Mucosa of gallbladder (tissue), 1 donor: Measurements from ENCODE around the gene KCND1. TPM values are rescaled to one million over a fixed set of nuclear protein-coding genes. Genes with fewer than 3 reads are reported as not detected.
A peak's percentile ranks its signal among the peaks of the same experiment; 100 is the strongest.

Source experiments
- DNase-seq: peaks from one replicate; pipeline ENCODE4 v3.0.0-alpha.2; 2020; ENCODE audit warnings: low spot score
- total RNA-seq: library from RNA; stranded (reverse); gene quantifications from one replicate; pipeline ENCODE4 v1.2.1, GENCODE V29; 2021
- donor health status: DM: no; HTN: no; CAD: no.

The KCND1 gene
- total RNA-seq, 1 donor from 2014 or later = 6.5 TPM

DNA sequence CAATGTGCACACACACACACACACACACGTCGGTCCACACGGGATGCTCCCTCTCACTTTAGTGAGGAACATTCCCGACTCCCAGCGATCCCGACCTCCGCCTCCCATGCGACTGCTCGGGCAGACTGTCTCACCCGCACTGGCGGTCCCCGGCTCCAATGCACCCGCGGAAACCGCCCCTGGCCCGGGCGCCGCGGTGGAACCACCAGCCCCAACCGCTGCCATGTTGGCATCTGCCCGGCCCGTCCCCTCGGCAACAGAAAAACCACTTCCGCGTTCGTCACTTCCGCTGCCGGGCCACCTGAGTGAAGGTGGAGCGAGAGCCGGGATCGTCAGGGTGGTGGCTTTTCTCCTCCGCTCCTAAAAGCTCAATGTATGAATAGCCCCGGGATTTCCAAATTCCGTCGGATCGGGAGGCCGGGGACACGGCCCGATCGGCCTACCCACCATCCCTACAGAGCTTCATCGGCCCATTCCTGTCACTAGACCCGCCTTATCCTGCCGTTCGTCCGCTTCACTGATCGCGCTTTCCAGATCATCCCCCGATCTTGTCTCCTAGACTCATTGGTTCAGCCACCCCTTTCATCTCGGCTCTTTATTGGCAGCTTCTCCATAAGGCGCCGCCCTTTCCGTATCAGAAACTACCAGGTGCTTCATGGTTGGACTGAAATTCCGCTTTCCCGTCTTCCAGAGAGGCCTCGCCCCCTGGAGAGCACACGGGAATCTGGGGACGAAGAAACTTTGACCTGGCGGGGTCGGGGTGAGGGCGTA, 60.0 kb downstream of the KCND1 start, which contains the start of gene SLC35A2:
SLC35A2 (minus strand) TSS at position 235 of the 771 bp plus-strand sequence; CDS start at position 225, 10 bp downstream.
- DNase-seq = peak; percentile 80

Other genes with a start within 250 kb of the KCND1 start
- 4.8 TPM for gene GLOD5, start 210.1 kb downstream of the KCND1 start, total RNA-seq
- gene GATA1, start 185.3 kb downstream of the KCND1 start, total RNA-seq = 0.98 TPM
- gene HDAC6, start 169.8 kb downstream of the KCND1 start, total RNA-seq = 108 TPM
- gene ERAS, start 145.3 kb downstream of the KCND1 start, total RNA-seq = not detected
- gene PCSK1N, start 136.2 kb downstream of the KCND1 start, total RNA-seq = 21.3 TPM
- 55.3 TPM for gene TIMM17B, start 74.1 kb downstream of the KCND1 start, total RNA-seq
- gene PQBP1, start 73.9 kb downstream of the KCND1 start, total RNA-seq = 77.5 TPM
- gene SLC35A2, start 60.2 kb downstream of the KCND1 start, total RNA-seq = 50.4 TPM
- 11.5 TPM for gene PIM2, start 52.8 kb downstream of the KCND1 start, total RNA-seq
- gene OTUD5, start 14.2 kb downstream of the KCND1 start, total RNA-seq = 57.3 TPM
- gene GRIPAP1, start 30.4 kb upstream of the KCND1 start, total RNA-seq = 52.7 TPM
- gene TFE3, start 71.5 kb upstream of the KCND1 start, total RNA-seq = 59.5 TPM
- gene CCDC120, start 87.2 kb upstream of the KCND1 start, total RNA-seq = 18.8 TPM
- gene PRAF2, start 102.2 kb upstream of the KCND1 start, total RNA-seq = 41.8 TPM
- gene WDR45, start 108.0 kb upstream of the KCND1 start, total RNA-seq = 65.5 TPM
- 22.7 TPM for gene GPKOW, start 151.9 kb upstream of the KCND1 start, total RNA-seq
- 18.3 TPM for gene MAGIX, start 190.9 kb upstream of the KCND1 start, total RNA-seq
- gene PLP2, start 200.1 kb upstream of the KCND1 start, total RNA-seq = 44.0 TPM
- gene PRICKLE3, start 214.5 kb upstream of the KCND1 start, total RNA-seq = 16.3 TPM
- gene SYP, start 228.3 kb upstream of the KCND1 start, total RNA-seq = 1.9 TPM